Femur (tissue), 1 donor: Measurements from ENCODE around the gene TGFB1I1.

Experiments
- DNase-seq: peaks from one replicate; pipeline ENCODE4 v3.0.0-alpha.2; 2017

The TGFB1I1 gene

GRCh38 chr16:31453255-31454204 is 18.4 kb upstream of the TGFB1I1 start:
- no peak for DNase-seq

- DNase-seq: no peak
Measured at GRCh38 chr16:31455601-31456314, 16.2 kb upstream of the TGFB1I1 start.

- DNase-seq: no peak
Measured at GRCh38 chr16:31456988-31457360, 15.0 kb upstream of the TGFB1I1 start.

GRCh38 chr16:31458073-31458843 is 13.7 kb upstream of the TGFB1I1 start:
- DNase-seq: peak; percentile 76

- DNase-seq: peak; percentile 99
Measured at GRCh38 chr16:31458844-31459686, 12.9 kb upstream of the TGFB1I1 start, which contains the start of gene ARMC5. Gene ARMC5, plus strand, starts transcription at chr16:31459501. Its CDS starts 24 bp downstream, at chr16:31459525.

- peak; percentile 100 for DNase-seq
Measured at GRCh38 chr16:31459687-31460581, 12.0 kb upstream of the TGFB1I1 start.

- peak; percentile 35 for DNase-seq
Measured at GRCh38 chr16:31460582-31461002, 11.4 kb upstream of the TGFB1I1 start.

- peak; percentile 16 for DNase-seq
Measured at GRCh38 chr16:31461201-31461920, 10.6 kb upstream of the TGFB1I1 start.

GRCh38 chr16:31461921-31462804 is 9.8 kb upstream of the TGFB1I1 start:
- DNase-seq: peak; percentile 25

- peak; percentile 19 for DNase-seq
Measured at GRCh38 chr16:31464348-31464769, 7.6 kb upstream of the TGFB1I1 start.

- peak; percentile 13 for DNase-seq
Measured at GRCh38 chr16:31464781-31465260, 7.1 kb upstream of the TGFB1I1 start.

- no peak for DNase-seq
Measured at GRCh38 chr16:31465788-31466370, 6.1 kb upstream of the TGFB1I1 start.

GRCh38 chr16:31466381-31466841 is 5.5 kb upstream of the TGFB1I1 start:
- DNase-seq: no peak

GRCh38 chr16:31467151-31467773 is 4.7 kb upstream of the TGFB1I1 start:
- peak; percentile 73 for DNase-seq

GRCh38 chr16:31467858-31468257 is 4.1 kb upstream of the TGFB1I1 start:
- DNase-seq: no peak

- no peak for DNase-seq
Measured at GRCh38 chr16:31470615-31471014, 1.3 kb upstream of the TGFB1I1 start.

- DNase-seq: no peak
Measured at GRCh38 chr16:31471241-31471874, 594 bp upstream of the TGFB1I1 start.
